ENCODE results near the gene CMTM3. TPM values are rescaled to one million over a fixed set of nuclear protein-coding genes. Genes with fewer than 3 reads are reported as not detected.
"Not testable (repeated sequence)": the region's sequence is repeated elsewhere in the genome, so short reads cannot be mapped to it uniquely, and the experiment has no call there.

The CMTM3 gene
- total RNA-seq, 1 donor from 2014 or later: 244 TPM

- H3K4me3 ChIP-seq (ENCODE audit: low read depth, low read length): no peak overlapping the region
- H3K36me3 ChIP-seq (ENCODE audit: control insufficient read depth, insufficient read depth, low read length): no peaks in the 10 kb centered on the region
- H3K27me3 ChIP-seq (ENCODE audit: control insufficient read depth, insufficient read depth, low read length): no peaks in the 10 kb centered on the region
- TF ChIP-seq, protein P1, sequence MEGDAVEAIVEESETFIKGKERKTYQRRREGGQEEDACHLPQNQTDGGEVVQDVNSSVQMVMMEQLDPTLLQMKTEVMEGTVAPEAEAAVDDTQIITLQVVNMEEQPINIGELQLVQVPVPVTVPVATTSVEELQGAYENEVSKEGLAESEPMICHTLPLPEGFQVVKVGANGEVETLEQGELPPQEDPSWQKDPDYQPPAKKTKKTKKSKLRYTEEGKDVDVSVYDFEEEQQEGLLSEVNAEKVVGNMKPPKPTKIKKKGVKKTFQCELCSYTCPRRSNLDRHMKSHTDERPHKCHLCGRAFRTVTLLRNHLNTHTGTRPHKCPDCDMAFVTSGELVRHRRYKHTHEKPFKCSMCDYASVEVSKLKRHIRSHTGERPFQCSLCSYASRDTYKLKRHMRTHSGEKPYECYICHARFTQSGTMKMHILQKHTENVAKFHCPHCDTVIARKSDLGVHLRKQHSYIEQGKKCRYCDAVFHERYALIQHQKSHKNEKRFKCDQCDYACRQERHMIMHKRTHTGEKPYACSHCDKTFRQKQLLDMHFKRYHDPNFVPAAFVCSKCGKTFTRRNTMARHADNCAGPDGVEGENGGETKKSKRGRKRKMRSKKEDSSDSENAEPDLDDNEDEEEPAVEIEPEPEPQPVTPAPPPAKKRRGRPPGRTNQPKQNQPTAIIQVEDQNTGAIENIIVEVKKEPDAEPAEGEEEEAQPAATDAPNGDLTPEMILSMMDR (IDR thresholded peaks at IDR 0.05; ENCODE audit: insufficient read depth, low read length, poor library complexity, severe bottlenecking): no peak
- no peak for DNase-seq (ENCODE audit: low read depth)
Observed at GRCh38 chr16:66656547-66656946, 52.0 kb downstream of the CMTM3 start.

DNA sequence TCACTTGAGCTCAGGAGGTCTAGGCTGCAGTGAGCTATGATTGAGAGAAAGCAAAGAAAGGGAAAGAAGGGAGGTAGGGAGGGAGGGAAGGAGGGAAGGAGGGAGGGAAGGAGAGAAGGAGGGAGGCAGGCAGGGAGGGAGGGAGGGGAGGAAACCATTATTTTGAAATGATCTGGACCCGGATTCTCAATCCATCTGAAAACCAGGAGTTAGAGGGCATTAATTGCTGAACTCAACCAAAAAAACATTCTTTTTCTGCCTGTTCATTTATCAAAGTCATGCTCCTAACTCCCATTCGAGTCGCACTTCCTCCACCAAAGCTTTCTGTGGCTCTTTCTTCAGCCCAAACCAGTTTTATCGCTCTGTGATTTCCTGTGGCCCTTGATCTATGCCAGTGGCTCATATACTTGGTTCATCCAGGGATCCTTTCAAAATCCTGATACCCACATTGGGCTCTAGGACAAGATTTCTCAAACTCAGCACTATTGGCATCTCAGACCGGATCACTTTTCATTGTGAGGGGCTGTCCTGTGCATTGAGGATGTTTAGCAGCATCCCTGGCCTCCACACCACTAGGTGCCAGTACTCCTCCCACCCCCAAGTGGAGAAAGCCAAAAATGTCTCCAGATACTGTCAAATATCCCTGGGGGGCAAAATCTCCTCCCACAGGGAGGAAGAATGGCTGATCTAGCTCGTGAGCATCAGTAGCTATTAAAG, 53.8 kb downstream of the CMTM3 start:
- DNase-seq (ENCODE audit: low read depth): no peak
- TF ChIP-seq, protein P1 (IDR thresholded peaks at IDR 0.05; ENCODE audit: insufficient read depth, low read length, poor library complexity, severe bottlenecking): peak; percentile 9
- no peaks in the 10 kb centered on the region for H3K36me3 ChIP-seq (ENCODE audit: control insufficient read depth, insufficient read depth, low read length)
- no peaks in the 10 kb centered on the region for H3K27me3 ChIP-seq (ENCODE audit: control insufficient read depth, insufficient read depth, low read length)
- H3K4me3 ChIP-seq (ENCODE audit: low read depth, low read length): no peak overlapping the region

GRCh38 chr16:66658860-66659190, 54.3 kb downstream of the CMTM3 start:
- no peak for DNase-seq (ENCODE audit: low read depth)
- H3K27me3 ChIP-seq (ENCODE audit: control insufficient read depth, insufficient read depth, low read length): no peaks in the 10 kb centered on the region
- H3K4me3 ChIP-seq (ENCODE audit: low read depth, low read length): no peak overlapping the region
- TF ChIP-seq, protein P1 (IDR thresholded peaks at IDR 0.05; ENCODE audit: insufficient read depth, low read length, poor library complexity, severe bottlenecking): no peak
- no peaks in the 10 kb centered on the region for H3K36me3 ChIP-seq (ENCODE audit: control insufficient read depth, insufficient read depth, low read length)

- peak; percentile 85 for DNase-seq (ENCODE audit: low read depth)
- Histone ChIP-seq H3K4me3 (ENCODE audit: low read depth, low read length) (no peak overlapping the region), H3K36me3 (ENCODE audit: control insufficient read depth, insufficient read depth, low read length) (no peaks in the 10 kb centered on the region), H3K27me3 (ENCODE audit: control insufficient read depth, insufficient read depth, low read length) (no peaks in the 10 kb centered on the region)
- TF ChIP-seq, protein P1 (IDR thresholded peaks at IDR 0.05; ENCODE audit: insufficient read depth, low read length, poor library complexity, severe bottlenecking): peak; percentile 44
Observed at GRCh38 chr16:66660422-66661209, 56.1 kb downstream of the CMTM3 start.

DNA sequence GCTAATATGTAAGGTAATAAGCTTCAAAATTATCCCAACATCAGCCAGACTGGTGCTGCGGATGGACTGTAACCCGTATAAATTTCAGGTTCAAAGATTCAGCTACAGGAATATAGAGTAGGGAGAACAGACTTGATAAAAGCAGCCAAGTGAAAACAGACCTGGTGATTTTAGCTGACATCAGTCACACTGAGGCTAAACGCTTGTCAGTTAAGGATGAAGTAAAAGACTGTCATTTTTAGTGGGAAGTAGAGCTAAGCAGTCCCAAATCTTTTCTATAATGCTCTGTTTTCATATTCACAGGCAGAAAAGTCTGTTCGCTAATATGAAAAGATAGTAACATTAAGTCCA, 56.7 kb downstream of the CMTM3 start:
- TF ChIP-seq, protein P1 (IDR thresholded peaks at IDR 0.05; ENCODE audit: insufficient read depth, low read length, poor library complexity, severe bottlenecking): no peak
- Histone ChIP-seq H3K36me3 (ENCODE audit: control insufficient read depth, insufficient read depth, low read length) (no peaks in the 10 kb centered on the region), H3K27me3 (ENCODE audit: control insufficient read depth, insufficient read depth, low read length) (no peaks in the 10 kb centered on the region), H3K4me3 (ENCODE audit: low read depth, low read length) (no peak overlapping the region)
- peak; percentile 14 for DNase-seq (ENCODE audit: low read depth)

DNA sequence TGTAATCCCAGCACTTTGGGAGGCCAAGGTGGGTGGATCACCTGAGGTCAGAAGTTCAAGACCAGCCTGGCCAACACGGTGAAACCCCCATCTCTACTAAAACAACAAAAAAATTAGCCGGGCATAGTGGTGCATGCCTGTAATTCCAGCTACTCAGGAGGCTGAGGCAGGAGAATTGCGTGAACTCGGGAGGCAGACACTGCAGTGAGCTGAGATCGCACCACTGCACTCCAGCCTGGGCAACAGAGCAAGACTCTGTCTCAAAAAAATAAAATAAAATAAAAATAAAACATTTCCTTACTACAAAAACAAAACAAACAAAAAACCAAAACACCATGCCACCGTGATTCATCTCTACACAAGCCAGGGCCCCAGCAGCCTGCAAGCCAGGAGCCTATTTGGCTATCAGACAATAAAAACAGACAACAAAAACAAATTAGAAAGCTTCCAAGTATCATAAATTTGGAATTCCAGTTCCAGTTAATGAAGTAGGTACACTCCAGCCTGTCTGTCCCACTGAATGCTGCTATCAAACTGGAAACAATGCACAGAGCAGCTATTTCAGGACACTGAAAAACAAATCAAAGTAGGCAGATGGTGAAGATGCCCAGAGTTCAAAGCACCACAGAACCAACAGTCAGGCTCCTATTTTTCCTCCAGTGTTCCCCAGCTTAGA, 57.3 kb downstream of the CMTM3 start:
- H3K4me3 ChIP-seq (ENCODE audit: low read depth, low read length); H3K27me3 ChIP-seq (ENCODE audit: control insufficient read depth, insufficient read depth, low read length); H3K36me3 ChIP-seq (ENCODE audit: control insufficient read depth, insufficient read depth, low read length); DNase-seq (ENCODE audit: low read depth): not testable (repeated sequence)
